Gastrocnemius medialis (tissue), 4 donors: ENCODE data around the gene L3MBTL1.

ENCODE experiments used
- CTCF ChIP-seq, 5 experiments: fragments of 450-650 bp in 3 of 5; fragments of 200-600 bp in 2 of 5; sonication (generic) in 2 of 5; IDR thresholded peaks in 4 of 5; conservative IDR thresholded peaks in 1 of 5; 1 replicate in 4 of 5; 2 replicates in 1 of 5; pipeline ENCODE4 v1.5.1; 2016 to 2019; ENCODE audit warnings: antibody characterized with exemption in 5 of 5, mild to moderate bottlenecking in 3 of 5, moderate library complexity in 3 of 5
- POLR2A ChIP-seq, 2 donors: fragments of 450-650 bp; IDR thresholded peaks; one replicate each; pipeline ENCODE4 v1.6.1; 2017; ENCODE audit warnings: antibody characterized with exemption in 2 of 2, mild to moderate bottlenecking in 2 of 2, moderate library complexity in 2 of 2

- TF ChIP-seq CTCF (IDR thresholded peaks at IDR 0.05 in 4 of 5, conservative IDR thresholded peaks at IDR 0.05 in 1 of 5): no peak
- TF ChIP-seq POLR2A (IDR thresholded peaks at IDR 0.05): no peak
Observed at GRCh38 chr20:43548273-43548880, 40.9 kb downstream of the L3MBTL1 start.
